NCI-H2107 treated with DMSO at 0.1 percent for 48 hours (cell line): Measurements from ENCODE around the gene RCOR1.

Source experiments
- DNase-seq: peaks from one replicate; lab custom pipeline; 2025; ENCODE audit not compliant: unreplicated experiment; lab: John Stamatoyannopoulos, UW

RCOR1 gene

DNA sequence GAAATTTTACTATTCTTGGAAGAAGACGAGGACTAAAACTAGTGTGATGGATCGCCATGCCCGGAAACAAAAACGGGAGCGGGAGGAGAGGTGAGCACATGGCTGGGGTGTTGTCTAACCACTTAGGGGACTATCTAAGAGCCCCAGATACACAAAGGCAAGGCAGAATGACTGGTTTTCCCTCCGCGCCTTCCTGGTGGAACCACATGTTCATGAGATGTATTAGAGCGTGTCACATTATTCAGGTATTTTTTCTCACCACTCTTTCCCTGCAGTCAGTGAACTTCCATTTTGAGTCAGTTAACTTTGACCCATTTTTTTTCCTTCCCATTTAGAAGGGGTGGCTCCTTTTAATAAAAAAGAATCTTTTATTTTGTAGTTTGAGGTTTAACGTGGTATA, 116.0 kb downstream of the RCOR1 start:
- DNase-seq: no peak

DNA sequence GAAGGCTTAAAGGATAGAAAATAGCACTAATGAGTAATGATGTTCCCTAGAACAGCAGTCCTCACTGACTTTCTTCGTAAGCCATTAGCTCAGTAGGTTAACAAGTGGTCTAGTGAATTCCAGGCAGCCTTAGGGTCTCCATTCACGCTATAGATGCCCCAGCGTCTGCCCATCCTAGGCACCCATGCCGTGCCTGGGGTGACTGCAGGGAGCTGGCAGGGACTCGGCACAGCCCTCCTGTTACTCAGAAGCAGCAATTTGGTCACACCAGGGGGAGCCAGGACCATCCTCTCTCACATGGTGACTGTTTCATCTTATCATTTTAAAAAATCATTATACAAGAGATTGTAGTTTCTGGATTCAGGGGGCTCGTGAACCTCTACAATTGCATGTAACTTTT, 118.8 kb downstream of the RCOR1 start:
- no peak for DNase-seq

DNA sequence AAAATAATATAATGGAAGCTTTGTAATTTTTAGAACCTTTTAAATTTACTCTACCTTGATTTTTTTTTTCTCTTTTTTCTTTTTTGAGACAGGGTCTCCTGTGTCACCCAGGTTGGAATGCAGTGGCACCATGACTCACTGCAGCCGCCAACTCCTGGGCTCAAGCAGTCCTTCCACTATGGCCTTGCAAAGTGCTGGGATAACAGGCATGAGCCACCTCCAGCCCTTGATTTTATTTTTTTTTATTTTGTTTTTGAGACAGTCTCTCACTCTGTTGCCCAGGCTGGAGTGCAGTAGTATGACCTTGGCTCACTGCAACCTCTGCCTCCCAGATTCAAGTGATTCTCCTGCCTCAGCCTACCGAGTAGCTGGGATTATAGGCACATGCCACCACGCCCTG, 119.5 kb downstream of the RCOR1 start:
- no peak for DNase-seq

DNA sequence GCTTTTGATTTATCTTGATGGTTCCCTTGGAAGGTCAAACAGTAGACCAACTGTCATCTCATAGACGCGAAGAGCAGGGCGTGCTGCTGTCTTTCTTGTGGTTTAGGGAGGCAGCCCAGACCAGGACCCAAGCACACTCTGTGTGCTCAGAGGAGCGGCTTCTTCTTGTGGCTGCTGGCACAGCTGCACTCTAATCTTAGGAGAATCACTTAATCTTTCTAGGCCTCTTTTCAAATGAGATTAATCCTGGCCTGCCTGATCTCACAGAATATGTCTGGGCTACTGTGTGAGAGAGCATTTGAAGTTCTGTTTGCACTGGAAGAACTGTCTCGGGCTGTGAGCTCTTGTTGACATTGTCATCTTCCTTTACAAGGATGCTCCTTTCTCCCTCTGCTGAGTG, 124.8 kb downstream of the RCOR1 start:
- DNase-seq: no peak

DNA sequence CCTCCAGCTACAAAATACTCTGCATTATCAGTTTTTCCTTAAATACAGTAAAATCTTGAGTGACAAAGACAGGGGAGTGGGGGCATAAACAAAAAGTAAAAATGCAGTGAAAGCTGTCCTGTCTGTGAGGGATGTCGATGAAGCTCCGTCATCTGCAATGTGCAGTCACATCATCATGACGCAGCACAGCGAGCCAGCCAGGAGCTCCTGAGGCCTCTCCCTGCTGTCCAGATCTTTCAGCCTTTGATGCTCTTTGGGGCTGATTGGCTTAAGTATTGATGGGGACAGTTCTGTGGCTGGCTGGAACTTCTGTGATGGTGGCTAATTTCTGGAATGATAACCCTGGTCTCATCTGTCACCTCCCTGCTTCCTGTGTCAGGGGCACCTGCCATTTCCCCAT, 130.2 kb downstream of the RCOR1 start:
- DNase-seq: no peak

DNA sequence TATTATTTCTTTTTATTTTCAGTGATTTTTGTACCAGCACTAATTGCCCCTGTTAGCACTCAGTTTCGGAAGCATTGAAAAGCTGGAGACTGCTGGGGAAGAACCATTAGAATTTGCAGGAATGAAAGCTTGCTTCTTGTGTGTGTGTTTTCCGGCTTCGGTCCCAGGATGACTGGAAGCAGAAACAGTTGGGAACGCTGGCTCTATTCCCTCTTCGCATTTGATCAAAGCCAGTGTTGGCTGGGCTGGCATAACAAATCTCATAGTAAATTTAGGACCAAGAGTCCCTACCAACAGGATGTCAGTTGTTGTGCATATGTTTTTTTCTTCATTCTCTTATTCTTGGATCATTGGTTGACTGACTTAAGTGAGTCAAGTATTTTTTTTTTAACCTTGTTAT, 131.2 kb downstream of the RCOR1 start:
- no peak for DNase-seq

DNA sequence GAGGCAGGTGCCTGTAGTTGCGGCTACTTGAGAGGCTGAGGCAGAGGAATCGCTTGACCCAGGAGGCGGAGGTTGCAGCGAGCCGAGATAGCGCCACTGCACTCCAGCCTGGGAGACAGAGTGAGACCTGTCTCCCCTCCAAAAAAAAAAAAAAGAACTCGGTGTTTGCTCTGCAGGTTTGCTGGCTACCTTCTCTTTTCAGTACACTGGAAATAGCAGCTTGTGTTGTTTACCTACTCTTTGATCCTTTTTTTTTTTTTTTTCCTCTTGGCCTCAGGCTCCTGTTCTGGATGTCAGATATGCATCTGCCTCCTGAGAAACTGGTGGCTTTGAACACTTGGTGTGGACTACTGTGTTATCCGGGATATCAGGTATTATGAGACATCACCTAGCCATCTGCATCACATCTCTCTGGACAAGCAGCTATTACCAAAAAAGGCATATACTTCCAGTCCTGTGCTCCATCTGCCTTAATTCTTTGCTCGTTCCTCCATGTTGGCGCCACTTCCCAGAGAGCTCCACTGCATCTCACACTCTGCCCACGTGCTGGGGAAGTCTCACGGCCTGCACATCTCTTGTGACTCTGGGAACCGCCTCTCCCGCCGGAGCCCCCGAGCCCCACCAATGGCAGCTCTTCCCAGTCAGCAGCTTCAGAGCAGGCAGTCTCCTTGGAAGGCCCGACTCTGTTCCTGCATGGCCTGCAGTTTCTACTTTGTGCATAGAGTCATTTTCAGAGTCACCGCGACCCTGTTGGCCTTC, 133.9 kb downstream of the RCOR1 start:
- DNase-seq: peak; percentile 36

DNA sequence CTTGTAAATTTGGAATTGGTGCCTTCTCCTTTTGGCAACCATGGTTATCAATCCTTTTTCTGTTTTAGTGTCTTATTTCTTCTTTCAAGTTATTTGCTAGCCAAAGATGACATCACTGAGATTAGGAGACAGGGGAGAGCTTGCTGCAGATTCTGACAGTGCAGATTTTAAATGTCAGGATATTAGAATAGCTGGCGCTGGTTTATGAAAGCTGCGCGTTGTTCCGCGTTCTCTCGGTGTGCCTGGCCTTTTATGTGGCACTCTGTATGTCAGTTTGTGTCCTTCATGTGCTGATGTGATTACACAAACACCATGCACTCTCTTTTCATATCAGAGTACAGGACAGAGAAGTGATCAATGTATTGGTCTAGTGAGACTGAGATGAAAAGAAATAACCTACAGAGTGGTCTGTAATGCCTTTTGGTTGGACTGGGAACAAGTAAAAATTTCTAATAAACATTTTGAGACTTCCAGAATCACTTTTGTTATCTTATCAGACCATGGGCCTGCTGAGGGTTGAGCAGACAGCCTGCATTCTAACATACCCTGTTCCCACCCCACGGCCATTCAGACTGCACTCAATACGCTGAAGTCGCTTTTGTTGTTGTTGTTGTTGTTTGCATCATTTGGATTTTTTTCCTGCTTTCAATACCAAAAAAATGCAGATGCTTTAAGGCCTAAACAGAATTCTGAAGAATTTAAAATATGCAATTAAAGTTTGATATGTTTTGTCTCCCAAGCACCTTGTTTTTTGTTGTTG, 135.1 kb downstream of the RCOR1 start:
- no peak for DNase-seq

DNA sequence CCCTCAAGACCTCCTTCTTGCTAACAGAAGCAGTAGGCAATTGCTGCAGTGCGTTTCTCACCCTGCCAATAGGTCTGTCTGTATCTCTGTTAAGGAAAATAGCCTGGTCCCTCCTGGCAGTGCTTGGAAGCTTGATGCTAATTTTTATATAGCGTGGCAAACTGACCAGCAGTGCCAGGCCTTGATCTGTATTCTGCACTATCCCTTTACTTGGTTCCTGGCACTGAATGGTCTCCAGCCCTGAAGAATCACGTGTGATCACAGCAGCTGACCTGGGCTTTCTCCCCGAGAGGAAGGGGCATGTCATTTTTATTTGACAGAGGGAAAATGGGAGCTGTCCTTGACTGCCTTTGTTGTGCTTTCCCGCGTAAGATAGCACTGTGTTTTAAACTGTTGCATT, 136.1 kb downstream of the RCOR1 start:
- no peak for DNase-seq

DNA sequence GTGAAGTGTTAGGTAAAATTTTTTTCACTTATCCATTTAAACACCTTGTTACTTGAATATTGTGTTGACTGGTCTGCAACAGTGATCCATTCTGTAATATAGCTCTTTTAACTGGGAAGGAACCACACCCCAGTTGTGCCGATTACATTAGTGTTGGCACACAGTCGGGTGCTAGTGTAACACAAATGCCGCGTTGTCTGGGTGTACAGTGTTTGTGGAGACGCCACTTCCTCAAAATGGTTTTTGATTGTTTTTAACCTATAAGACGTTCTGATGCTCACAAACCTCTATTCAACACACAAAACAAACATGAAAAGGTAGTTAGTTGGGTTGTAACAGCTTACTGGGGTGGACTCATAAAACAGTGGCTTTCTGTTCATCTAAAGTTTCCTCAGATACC, 136.8 kb downstream of the RCOR1 start:
- DNase-seq: no peak

DNA sequence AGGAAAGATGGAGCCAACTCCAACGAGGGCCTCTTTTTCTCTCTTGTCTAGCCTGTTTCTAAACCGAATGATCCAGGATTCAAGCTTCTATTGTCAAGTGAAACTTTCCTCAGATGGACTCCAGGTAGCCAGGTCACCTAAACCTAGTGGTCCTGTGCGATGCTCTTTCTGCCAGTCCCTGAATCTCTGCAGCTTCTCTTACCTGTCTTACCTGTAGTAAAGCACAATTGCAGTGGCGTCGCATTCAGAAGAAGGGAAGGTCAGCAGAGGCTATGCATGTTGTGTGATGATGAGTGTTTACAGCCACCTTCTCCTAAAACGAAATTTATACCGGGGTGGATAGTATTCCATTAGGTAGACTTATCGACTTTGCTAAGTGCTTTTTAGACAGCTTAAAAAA, 137.4 kb downstream of the RCOR1 start:
- DNase-seq: no peak

DNA sequence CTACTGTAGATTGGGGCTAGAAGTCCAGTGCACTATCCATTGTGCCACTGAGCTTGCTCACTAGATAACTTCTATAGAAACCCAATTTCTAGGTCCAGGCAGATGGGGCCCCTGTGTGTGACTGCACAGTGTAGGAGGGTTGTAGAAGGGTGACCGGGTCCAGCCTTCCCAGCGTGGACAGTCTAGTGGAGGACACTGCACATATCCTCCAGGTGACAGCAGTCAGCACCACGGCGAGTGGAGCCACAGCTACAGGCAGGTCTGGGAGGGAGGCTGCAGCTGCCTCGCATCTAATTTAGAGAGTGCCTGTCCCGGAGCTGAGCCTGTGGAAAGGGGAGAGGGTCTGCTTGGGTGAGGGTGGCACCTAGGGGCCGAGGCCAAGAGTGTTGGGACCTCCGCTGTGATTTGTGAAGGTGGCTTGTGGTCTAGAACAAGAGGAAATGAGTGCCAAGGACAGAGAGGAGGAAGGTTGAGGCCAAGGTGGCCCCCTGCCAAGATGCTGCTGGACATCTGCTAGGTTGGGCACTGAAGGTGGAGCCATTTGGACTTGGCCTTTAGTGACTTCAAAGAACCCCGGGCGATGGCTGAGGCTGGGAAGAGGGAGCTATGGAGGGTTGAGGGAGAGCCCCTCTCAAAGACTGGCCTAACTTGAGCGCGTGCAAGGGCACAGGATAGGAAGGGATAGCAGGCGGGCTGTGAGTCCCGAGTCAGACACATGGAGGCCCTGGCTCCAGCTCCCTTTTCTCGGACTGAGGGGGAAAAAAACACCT, 138.8 kb downstream of the RCOR1 start:
- DNase-seq: no peak

DNA sequence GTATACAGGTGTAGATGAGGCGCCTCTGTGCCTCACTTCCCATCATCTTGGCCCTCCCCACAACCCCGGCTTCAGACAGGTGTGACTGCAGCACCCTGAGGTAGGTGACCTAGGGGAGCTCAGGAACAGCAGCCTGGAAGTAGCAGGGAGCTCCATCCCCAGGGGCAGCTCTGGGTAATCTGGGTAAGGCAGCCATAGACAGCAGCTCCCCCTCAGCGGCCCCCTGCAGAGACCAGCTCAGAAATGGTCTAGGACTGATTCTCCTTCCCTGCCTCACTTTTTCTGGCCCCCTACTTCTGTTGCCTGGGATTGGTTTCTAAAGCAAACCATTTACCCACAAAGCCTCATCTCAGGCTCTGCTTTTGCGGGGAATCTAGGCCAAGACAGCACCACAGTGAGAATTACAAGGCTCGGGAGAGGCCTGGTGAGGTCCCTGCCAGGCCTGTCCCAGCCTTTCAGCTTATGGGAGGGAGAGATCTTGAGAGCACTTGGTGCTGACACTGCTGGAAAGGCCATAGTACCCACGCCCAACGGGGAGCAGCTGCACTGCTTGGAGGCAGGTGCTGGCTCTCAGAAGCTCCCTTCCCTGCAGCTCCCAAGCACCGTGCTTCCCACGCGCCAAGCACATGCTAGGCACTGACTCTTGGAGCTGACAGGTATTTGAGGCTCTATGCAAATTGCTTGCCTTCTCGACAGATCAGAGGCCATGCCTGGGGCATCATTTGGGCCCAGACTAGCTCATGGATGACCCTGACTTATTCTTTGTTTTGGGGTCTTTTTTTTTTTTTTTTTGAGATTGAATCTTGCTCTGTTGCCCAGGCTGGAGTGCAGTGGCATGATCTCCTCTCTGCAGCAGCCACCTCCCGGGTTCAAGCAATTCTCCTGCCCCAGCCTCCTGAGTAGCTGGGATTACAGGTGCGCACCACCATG, 139.7 kb downstream of the RCOR1 start:
- no peak for DNase-seq

DNA sequence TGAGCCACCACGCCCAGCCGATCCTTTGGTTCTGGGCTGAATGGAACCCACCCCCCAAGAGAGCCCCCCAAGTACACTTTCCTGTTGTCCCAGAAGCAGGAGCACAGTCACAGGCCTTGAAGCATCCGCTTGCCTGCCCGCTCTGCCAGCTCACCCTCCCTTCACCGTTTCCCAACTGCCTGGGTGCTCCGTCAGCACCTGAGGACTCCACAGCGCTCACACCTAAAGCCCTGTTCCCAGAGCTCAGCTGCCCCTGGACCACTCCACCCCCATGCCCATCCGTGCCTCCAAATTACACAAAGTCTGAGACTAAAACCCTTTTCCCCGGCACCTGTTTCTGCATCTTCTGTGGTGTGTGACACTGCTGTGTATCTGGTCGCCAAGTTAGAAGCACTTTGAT, 140.5 kb downstream of the RCOR1 start:
- no peak for DNase-seq

DNA sequence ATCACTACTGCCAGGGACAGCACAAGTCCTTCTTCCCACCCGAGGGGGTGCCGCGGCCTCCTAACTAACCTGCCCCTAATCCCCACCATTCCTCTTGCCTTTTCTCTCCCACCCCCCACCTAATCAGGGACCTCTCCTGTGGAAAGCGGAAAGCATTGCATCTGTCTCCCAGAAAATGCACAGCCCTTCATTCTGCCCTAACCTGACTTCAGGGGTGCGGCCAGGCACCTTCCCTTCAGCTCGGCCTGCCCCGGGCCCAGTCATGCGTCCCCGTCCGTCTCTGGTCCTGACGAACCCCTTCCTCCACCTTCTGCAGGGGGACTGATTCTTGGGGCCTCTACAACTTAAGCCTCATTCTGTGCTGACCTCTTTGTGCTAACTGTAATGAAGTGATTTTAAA, 140.9 kb downstream of the RCOR1 start:
- DNase-seq: no peak

DNA sequence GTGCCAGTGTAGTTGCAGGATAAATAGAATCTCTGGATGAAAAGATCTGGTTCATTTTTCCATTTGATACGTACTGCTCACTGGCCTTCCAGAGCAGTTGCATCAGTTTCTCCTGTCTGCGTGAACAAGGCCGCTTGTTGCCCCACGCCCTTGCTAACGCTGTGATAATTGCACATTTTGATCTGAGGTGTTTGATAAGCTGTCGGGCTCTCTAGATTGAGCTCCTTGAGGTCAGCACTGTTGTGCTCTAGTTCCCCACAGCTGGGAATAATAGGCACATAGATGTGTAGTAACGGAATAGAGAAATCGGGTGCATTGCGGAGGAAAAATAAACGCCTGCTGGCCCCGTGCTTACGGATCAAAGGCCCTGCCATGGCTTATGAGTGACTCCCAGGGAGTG, 142.0 kb downstream of the RCOR1 start:
- DNase-seq: no peak

DNA sequence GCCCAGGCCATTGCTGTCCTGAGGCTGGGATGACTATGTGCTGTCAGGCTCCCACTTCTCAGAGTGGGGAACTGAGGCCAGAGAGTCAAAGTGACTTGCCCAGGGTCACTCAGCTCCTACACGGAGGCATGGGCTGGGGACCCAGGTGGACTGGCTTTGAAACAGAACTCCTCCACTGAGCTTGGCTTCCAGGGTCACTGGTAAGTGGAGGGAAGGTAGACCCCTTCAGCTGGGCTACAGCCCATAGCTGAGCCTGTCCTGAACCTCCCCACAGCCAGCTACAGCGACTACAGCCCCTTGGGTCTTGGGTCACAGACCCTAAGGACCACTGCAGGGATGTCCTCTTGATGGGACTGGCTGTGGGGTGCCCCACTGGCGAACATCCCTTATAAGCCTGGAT, 144.5 kb downstream of the RCOR1 start:
- no peak for DNase-seq

DNA sequence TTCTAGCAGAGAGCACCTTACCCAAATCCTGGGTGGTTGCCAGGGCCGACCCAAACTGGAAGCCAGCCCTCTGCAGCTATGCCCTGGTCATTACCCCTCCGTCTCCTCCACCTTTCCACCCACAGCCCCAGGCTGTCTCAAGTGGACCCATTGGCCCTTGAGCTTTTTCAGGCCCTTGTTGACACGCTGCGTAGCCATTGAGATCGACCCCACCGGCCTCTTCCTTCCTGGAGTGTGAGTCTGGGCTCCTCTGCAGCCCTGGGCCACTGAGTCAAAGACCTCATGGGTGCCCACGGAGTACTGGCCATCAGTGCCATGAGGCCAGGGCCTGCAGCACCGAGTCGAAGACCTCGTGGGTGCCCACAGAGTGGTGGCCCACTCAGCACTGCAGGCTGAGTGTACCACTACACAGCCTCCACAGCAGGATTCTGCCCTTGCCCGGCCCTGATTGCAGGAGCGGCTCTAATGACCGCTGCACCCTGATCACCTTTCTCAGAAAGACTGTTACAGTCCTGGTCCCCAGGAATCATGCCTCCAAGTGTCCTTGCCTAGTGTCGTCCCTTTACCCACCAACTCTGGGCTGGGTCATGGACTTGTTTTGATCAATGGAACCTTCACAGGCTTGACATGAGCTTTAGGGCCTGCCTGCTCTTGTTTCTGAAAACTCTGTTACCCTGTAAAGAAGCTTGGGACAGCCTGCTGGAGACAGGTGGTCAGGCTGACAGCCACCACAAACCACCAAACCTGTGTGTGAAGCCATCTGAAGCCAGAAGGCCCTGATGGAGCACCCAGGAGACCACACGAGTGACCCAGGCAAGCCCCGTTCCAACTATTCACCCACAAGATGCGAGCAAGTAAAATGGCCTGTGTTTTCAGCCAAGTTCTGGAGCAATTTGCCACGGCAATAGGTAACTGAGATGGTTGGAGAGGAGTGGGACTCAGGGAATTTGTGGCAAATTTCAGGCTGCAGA, 145.2 kb downstream of the RCOR1 start:
- DNase-seq: no peak

DNA sequence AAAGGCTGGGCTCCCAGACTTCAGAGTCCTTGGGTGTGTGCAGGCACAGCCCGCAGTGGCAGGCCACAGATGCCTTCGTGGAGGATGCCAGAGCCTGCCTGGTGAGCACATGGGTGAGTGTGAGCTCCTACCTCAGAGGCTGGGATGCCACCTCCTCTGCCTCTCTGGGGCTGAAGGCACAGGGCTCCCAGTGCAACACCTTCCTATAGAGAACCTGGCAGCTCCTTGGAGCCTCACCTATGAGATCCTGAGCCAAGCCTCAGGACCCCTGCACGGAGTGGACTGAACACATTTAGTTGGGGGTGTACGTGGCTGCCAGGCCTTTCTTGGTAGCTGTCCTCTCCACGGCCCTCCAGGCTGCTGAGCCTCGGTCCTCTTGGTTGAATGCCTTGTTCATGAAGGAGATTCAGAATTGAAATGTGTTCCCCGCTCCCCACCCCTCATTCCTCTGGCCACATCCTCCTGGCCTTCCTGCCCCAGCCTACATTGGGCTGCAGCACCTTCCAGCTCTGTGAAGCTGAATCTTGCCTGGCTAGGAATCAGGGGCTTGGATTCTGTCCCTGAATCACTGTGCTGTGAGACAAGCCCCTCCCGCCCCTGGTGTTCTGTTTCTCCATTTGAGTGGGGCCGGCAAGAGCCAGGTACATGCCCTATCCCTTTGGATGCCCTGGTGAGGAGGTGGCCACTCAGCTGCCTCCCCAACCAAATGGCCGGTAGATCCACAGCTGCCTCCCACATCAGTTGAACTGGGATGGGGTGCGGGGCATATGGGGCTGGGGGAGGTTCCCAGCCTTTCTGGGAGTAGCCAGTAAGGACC, 146.1 kb downstream of the RCOR1 start:
- no peak for DNase-seq
